Measurements from ENCODE around the gene IVL.

The IVL gene

DNA sequence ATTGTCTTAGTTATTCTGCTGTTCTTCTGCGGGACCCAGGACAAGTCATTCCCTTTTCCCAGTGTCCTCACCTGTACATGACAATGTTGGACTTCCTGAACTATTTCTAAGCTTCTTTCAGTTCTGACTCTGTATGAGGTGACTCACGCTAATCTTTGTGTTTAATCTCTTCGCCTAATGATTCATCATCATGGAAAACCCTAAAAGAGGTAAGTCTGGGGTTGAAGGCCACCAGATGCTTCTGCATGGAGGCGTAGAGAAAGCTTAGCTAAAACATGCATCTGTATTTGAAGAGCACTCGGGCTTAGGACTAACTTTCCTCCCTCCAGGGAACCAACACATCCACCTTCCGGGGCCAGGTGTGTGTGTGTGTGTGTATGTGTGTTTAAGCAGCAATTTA lies 46.1 kb downstream of the IVL start:
- no peak for DNase-seq

DNA sequence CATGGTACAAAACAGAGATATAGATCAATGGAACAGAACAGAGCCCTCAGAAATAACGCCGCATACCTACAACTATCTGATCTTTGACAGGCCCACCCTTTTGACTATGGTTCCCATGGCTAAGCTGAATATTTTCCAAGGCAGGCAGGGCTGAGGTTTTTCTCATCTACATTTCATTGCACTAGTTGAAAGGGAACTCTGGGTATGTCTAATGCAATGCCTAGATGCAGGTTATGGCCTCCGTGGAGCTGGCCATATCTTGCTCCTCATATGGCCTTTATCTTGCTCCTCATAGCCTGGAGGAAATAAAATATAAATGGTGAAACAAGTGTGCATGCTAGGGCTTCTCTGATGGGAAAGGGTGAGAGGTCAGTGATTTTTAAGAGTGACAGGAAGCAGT lies 49.2 kb downstream of the IVL start:
- DNase-seq, result no peak

DNA sequence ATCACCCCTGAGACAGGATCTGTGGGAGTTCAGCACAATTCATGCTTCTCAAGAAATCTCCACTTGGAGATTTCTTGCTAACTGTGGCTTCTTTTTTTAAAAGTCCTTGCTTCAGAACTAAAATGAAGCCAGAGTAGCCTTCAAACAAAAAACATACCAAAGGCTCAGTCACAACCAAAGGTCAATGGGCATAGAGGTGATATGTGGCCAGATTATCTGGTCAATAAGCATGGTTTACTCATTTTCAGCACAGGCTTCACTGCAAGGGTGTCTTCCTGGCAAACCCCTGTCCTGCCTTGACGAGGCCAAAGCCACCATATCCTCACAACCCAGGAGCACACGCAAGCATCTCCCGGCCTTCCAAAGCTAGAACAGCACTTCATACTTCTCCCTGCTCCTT lies 50.9 kb downstream of the IVL start:
- DNase-seq, result no peak

DNA sequence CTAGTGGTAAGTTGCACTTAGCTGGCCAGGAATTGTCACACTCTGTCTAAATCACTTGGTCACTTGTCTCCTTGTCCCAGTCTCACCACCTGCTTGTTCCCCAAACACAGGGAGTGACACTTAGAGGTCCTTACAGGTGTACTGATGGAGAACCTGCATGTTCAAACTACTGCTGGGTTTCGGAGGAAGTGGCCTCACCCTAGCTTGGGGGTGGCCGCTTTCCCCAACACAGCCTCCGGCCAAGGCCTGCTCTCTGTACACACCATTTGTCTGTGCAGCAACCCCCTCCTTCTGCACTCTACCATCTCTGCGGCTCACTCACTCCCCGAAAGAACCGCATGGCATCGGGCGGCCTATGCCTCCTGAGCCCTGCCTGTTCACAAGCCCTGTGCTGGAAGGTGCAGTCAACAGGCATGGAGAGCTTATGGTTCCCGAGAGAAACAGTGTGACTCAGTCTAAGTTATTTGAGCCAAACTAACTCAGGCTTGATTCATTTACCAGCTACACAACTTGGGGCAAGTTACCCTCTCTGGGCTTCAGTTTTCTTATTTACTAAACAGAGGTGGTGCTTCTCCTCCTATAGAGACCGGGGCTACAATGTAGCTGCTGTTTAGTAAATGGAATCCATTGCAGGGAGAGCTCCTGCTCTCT lies 51.6 kb downstream of the IVL start:
- DNase-seq, result no peak

DNA sequence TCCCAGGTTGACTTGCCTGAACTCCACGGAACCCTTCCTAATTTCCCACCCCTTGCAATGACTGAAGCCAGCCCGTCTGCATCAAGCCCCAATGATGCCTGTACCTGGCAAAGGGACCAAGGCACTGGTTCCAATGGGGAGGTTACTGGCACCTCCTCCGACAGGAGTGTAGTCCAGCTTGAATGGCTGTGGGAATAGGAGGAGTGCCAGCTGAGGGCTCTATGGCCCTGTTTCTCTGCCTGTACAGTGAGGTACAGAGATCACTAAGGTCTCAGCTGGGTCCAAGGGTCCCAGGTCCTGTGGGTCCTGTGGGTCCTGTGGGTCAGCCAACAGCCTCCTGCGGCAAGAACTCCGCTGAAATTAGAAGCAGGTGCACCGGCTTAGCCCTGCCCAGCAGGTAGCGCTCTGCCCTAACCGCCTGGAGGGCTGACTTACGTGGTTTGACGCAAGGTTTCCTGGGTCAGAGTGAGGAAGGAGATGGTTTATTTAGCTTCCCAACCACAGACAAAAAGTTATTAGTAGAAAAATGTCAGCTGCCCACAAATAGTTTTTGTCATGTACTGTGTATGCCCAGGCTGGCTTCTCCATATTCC lies 52.2 kb downstream of the IVL start:
- no peak for DNase-seq

All from activated CD8-positive, alpha-beta memory T cell treated with anti-CD3 and anti-CD28 coated beads, Interleukin-2, amount 50 U/mL, for 48 hours (primary cell).